GM18909 (cell line): ENCODE measurements around the gene TBC1D13.
"Not testable (repeated sequence)": the region's sequence is repeated elsewhere in the genome, so short reads cannot be mapped to it uniquely, and the experiment has no call there.

Experiments
- ATAC-seq: cut with Tn5 transposase; IDR thresholded peaks from one replicate; pipeline ENCODE4 v1.9.1; 2021; ENCODE audit warnings: mild to moderate bottlenecking; ENCODE audit not compliant: unreplicated experiment, poor library complexity

Gene TBC1D13

DNA sequence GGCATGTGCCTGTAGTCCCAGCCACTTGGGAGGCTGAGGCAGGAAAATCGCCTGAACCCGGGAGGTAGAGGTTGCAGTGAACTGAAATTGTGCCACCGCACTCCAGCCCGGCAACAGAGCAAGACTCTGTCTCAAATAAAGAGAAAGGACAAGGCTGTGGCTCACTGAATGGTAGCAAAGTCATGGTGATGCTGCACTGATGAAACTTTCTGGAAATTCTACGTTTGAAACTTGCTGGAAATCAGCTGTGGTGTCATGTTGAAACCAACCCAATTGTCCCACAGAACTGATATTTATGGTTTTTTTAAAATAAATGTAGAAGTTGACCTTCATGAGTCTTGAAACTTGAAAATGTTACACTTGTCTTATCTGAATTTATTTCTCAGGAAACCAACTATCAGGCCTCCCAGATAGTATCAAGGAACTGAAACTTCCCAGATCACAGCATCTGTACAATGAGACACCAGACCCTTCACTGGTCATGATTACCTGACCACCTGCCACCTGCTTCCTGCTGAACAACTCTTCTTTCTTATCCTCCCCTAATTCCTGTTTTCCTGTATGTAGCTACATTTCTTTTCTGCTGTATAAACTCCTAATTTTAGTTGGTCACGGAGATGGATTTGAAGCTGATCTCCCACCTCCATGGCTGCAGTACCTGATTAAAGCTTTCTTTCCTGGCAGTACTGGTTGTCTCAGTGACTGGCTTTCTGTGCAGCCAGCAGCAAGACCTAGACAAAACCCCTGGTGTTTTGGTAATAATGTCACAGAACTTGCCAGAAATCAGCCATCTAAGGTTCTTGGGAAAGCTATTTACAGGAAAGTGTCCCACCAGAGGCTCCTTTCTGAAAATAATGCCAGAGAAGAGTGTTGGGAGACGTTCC is 5.6 kb upstream of the TBC1D13 start:
- no peak for ATAC-seq

- no peak for ATAC-seq
Observed at GRCh38 chr9:128782669-128783068, 4.4 kb upstream of the TBC1D13 start.

GRCh38 chr9:128785427-128785826 is 1.6 kb upstream of the TBC1D13 start:
- no peak for ATAC-seq

GRCh38 chr9:128787659-128788058 is 606 bp downstream of the TBC1D13 start:
- no peak for ATAC-seq

DNA sequence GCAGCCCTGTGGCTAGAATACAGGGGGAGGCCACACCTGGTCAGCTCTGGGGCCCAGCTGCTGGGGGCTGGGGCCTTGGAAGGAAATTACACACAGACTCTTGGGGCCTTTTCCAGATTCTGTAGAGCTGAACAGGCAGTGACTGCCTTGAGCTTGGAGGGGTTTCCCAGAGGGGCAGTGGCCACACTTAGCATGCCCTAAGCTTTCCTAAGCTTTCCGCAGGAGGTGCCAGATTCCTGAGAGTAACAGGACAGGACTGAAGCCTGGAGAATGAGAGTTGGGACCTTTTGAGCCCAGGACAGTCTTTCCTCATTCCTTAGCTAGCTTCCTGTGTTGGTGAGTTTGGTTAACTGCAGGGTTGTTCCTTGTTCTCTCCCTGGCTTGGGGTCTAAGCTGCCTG is 1.4 kb downstream of the TBC1D13 start:
- no peak for ATAC-seq

DNA sequence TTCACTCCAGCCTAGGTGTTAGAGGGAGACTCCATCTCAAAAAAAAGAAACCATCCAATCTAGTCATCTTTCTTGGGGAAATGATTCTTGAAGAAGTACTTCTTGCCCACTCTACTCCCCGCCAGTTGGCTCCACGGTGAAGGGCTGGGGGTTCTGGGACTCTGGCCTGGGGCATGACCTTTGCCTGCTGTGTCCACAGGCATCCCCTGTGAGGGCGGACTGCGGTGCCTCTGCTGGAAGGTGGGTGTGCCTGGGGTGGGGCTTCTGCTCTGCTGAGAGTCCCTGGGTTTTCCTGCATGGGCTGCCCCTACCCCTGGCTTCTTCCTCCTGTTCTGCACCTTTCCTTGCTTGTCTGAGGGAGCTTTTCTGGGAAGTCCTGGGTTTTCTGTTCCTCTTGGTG is 3.5 kb downstream of the TBC1D13 start:
- ATAC-seq = no peak

GRCh38 chr9:128792134-128792533 is 5.1 kb downstream of the TBC1D13 start:
- ATAC-seq = no peak

GRCh38 chr9:128792978-128793686 is 6.1 kb downstream of the TBC1D13 start:
- no peak for ATAC-seq

GRCh38 chr9:128794961-128795360 is 7.9 kb downstream of the TBC1D13 start:
- ATAC-seq = not testable (repeated sequence)

DNA sequence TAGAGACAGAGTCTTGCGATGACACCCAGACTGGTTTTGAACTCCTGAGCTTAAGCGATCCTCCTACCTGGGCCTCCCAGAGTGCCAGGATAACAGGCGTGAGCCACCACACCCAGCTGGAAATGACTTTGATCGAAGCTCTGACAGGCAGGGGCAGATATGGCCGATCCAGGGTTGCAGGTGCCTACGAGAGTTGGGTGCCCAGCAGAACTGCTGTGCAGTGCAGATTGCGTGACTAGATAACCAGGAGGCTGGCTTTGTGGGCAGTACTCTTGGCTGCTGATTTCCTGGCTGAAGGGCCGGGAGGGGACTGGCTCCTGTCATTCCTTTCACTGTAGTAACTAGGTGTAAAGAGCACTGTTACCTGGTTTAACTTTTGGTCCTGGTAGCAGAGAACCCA is 11.8 kb downstream of the TBC1D13 start:
- no peak for ATAC-seq

DNA sequence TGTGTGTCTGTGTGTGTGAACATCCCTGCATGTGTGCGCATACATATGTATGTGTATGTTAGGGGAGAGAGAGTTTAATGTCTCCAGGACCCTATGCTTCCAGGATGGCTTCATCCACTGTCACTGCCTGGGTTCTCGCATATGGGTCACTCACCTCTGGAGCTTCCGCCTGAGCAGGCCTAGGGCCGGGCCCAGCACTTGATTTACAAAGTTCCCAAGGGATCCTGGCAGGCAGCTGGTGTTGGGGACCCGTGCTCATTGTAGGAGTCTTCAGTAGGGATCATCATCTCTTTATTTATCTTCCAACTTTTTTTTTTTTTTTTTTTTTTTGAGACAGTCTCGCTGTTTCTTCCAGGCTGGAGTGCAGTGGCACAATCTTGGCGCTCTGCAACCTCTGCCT is 13.0 kb downstream of the TBC1D13 start:
- ATAC-seq = no peak

- no peak for ATAC-seq
Observed at GRCh38 chr9:128802482-128802881, 15.4 kb downstream of the TBC1D13 start.

GRCh38 chr9:128805661-128806060 is 18.6 kb downstream of the TBC1D13 start:
- ATAC-seq = no peak

- no peak for ATAC-seq
Observed at GRCh38 chr9:128807827-128808226, 20.8 kb downstream of the TBC1D13 start.

- no peak for ATAC-seq
Observed at GRCh38 chr9:128808543-128808942, 21.5 kb downstream of the TBC1D13 start.

GRCh38 chr9:128809036-128809599 is 22.1 kb downstream of the TBC1D13 start:
- no peak for ATAC-seq

GRCh38 chr9:128809831-128810230 is 22.8 kb downstream of the TBC1D13 start:
- ATAC-seq = no peak

- no peak for ATAC-seq
Observed at GRCh38 chr9:128810873-128811272, 23.8 kb downstream of the TBC1D13 start.

DNA sequence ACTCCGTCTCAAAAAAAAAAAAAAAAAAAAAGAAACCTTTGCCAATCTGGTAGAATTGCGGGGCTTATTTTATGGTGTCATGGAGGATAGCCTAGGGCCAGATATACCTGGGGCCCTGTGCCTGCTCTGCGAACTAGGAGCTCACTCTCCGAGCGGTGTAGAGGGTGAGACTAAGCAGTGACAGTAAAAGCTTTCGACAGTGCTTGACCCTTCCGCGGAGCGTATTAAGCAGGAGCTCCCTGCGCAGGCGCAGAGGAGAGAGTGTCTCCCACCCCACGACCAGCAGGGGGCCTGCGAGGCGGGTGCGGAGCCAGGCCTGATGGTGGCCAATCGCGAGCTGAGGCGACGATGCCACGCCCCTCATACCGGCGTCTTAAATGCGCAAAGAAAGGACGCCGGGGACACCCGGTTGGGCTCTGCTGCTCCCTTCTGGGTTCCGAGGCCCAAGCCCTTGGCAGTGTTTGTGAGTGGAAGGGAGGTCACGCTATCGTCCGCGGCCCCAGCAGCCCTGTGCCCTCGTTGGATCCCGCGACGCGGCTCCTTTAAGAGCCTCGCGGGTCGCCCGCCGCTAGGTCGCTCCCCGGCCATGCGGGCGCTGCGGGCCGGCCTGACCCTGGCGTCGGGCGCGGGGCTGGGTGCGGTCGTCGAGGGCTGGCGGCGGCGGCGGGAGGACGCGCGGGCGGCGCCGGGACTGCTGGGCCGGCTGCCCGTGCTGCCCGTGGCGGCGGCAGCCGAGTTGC is 31.2 kb downstream of the TBC1D13 start, which contains the start of gene ENDOG:
TSS of gene ENDOG (plus strand) at position 402 of the 740 bp plus-strand sequence. CDS start at position 587, 185 bp downstream.
- peak; percentile 89 for ATAC-seq
